HepG2 (cell line): ENCODE measurements around the gene MVP. TPM values are rescaled to one million over a fixed set of nuclear protein-coding genes. Genes with fewer than 3 reads are reported as not detected.

Experiments used
- AKNA ChIP-seq: sonication (generic); formaldehyde crosslinking; IDR thresholded peaks from 2 replicates; pipeline ENCODE4 v1.4.0; 2020; ENCODE audit warnings: missing genetic modification reagents, borderline replicate concordance
- CENPX ChIP-seq: sonication (generic); formaldehyde crosslinking; IDR thresholded peaks from 2 replicates; pipeline ENCODE4 v1.9.0; 2021; ENCODE audit warnings: mild to moderate bottlenecking, missing genetic modification reagents, moderate library complexity
- DMAP1 ChIP-seq: IDR thresholded peaks from 2 replicates; pipeline ENCODE4 v1.6.1; 2016
- FOSL2 ChIP-seq: sonication (generic); formaldehyde crosslinking; IDR thresholded peaks from 2 replicates; pipeline ENCODE4 v1.4.0; 2020; ENCODE audit warnings: missing genetic modification reagents
- HOXD1 ChIP-seq: sonication (generic); formaldehyde crosslinking; IDR thresholded peaks from 2 replicates; pipeline ENCODE4 v1.5.0; 2020; ENCODE audit warnings: missing genetic modification reagents
- NCOA2 ChIP-seq: sonication (generic); formaldehyde crosslinking; IDR thresholded peaks from 2 replicates; pipeline ENCODE4 v1.8.0; 2022; ENCODE audit warnings: inconsistent platforms
- POLR2G ChIP-seq: fragments of 200-400 bp; formaldehyde crosslinking; IDR thresholded peaks from 2 replicates; pipeline ENCODE4 v1.6.1; 2018; ENCODE audit warnings: mild to moderate bottlenecking, low read depth, low read length, moderate library complexity
- RBFOX2 ChIP-seq: fragments of 200-400 bp; formaldehyde crosslinking; IDR thresholded peaks from 2 replicates; pipeline ENCODE4 v1.6.1; 2017; ENCODE audit warnings: low read depth, mild to moderate bottlenecking, low read length
- SSRP1 ChIP-seq: IDR thresholded peaks from 2 replicates; pipeline ENCODE4 v1.6.1; 2016; ENCODE audit warnings: control low read depth
- TBX2 ChIP-seq: sonication (generic); formaldehyde crosslinking; IDR thresholded peaks from 2 replicates; pipeline ENCODE4 v1.5.0; 2020; ENCODE audit warnings: missing genetic modification reagents, mild to moderate bottlenecking, borderline replicate concordance
- ZNF121 ChIP-seq: sonication (generic); formaldehyde crosslinking; IDR thresholded peaks from 2 replicates; pipeline ENCODE4 v1.5.0; 2020; ENCODE audit warnings: mild to moderate bottlenecking, missing genetic modification reagents
- ZNF232 ChIP-seq: sonication (generic); formaldehyde crosslinking; IDR thresholded peaks from 2 replicates; pipeline ENCODE4 v1.4.0; 2020; ENCODE audit warnings: missing genetic modification reagents, borderline replicate concordance
- ZNF280B ChIP-seq: sonication (generic); formaldehyde crosslinking; IDR thresholded peaks from 2 replicates; pipeline ENCODE4 v1.5.0; 2020; ENCODE audit warnings: missing genetic modification reagents, mild to moderate bottlenecking, borderline replicate concordance
- ZNF430 ChIP-seq: sonication (generic); formaldehyde crosslinking; IDR thresholded peaks from 2 replicates; pipeline ENCODE4 v1.9.0; 2021; ENCODE audit warnings: mild to moderate bottlenecking, missing genetic modification reagents
- ZNF446 ChIP-seq: sonication (generic); formaldehyde crosslinking; IDR thresholded peaks from 2 replicates; pipeline ENCODE4 v1.5.0; 2020; ENCODE audit warnings: mild to moderate bottlenecking, missing genetic modification reagents
- ZNF512 ChIP-seq: sonication (generic); formaldehyde crosslinking; IDR thresholded peaks from 2 replicates; pipeline ENCODE4 v1.4.0; 2020; ENCODE audit warnings: mild to moderate bottlenecking, missing genetic modification reagents
- ZNF550 ChIP-seq: sonication (generic); formaldehyde crosslinking; IDR thresholded peaks from 2 replicates; pipeline ENCODE4 v1.4.0; 2020; ENCODE audit warnings: mild to moderate bottlenecking, missing genetic modification reagents, borderline replicate concordance
- ZNF569 ChIP-seq: sonication (generic); formaldehyde crosslinking; IDR thresholded peaks from 2 replicates; pipeline ENCODE4 v1.5.0; 2020; ENCODE audit warnings: mild to moderate bottlenecking, missing genetic modification reagents, moderate library complexity, borderline replicate concordance
- ZNF572 ChIP-seq: sonication (generic); formaldehyde crosslinking; IDR thresholded peaks from 2 replicates; pipeline ENCODE4 v1.5.1; 2020; ENCODE audit warnings: mild to moderate bottlenecking, missing genetic modification reagents
- ZNF615 ChIP-seq: sonication (generic); formaldehyde crosslinking; IDR thresholded peaks from 2 replicates; pipeline ENCODE4 v1.5.0; 2020; ENCODE audit warnings: mild to moderate bottlenecking, missing genetic modification reagents, borderline replicate concordance
- ZNF616 ChIP-seq: sonication (generic); formaldehyde crosslinking; IDR thresholded peaks from 2 replicates; pipeline ENCODE4 v1.5.0; 2020; ENCODE audit warnings: low read depth, mild to moderate bottlenecking, missing genetic modification reagents
- ZSCAN20 ChIP-seq: sonication (generic); formaldehyde crosslinking; IDR thresholded peaks from 2 replicates; pipeline ENCODE4 v1.4.0; 2020; ENCODE audit warnings: missing genetic modification reagents, mild to moderate bottlenecking, borderline replicate concordance
- polyA plus RNA-seq, 8 experiments: library from polyadenylated mRNA; depleted of rRNA in 3 of 8; stranded (reverse) in 7 of 8; unstranded in 1 of 8; fragments of >200 nt; fragmentation: Illumina TruSeq in 4 of 8; extraction: Trizol in 4 of 8; gene quantifications; 2 replicates each; pipeline versions ENCODE4 v1.2.1 to v1.2.3, GENCODE V29; 2011 to 2016; ENCODE audit warnings: low read depth in 4 of 8, missing spikeins in 1 of 8, mixed read lengths in 1 of 8; ENCODE audit not compliant: insufficient read depth in 1 of 8
- total RNA-seq, 5 experiments: library from RNA; depleted of rRNA; stranded (reverse); fragments of >200 nt; fragmentation: Illumina TruSeq; extraction: Trizol; gene quantifications; 2 replicates each; pipeline ENCODE4 v1.2.3, GENCODE V29; 2016; ENCODE audit warnings: low read depth in 1 of 5

MVP gene
- total and polyA plus RNA-seq, 2 of the 13 experiments (the other 11 are each of a cell fraction or from before 2014, with no cell fraction given) = 22.9 to 43.5 TPM

- TF ChIP-seq SSRP1 (CRISPR knock-in tag) (no peak), ZNF512 (CRISPR knock-in tag) (peak; percentile 24; the same call in 1 of the 2 replicates), ZNF572 (CRISPR knock-in tag) (0 out of 2 replicates have a peak, but pooled peaks have one; percentile 14), ZNF446 (CRISPR knock-in tag) (no peak; the same call in 1 of the 2 replicates), CENPX (no peak), DMAP1 (CRISPR knock-in tag) (no peak), ZNF550 (CRISPR knock-in tag) (no peak), ZNF430 (CRISPR knock-in tag) (peak; percentile 56), ZNF569 (CRISPR knock-in tag) (no peak; the same call in 1 of the 2 replicates), ZNF280B (CRISPR knock-in tag) (peak; percentile 54), ZNF615 (CRISPR knock-in tag) (peak; percentile 54; the same call in 1 of the 2 replicates), ZNF232 (no peak), HOXD1 (no peak), ZSCAN20 (CRISPR knock-in tag) (no peak), ZNF121 (CRISPR knock-in tag) (peak; percentile 23; the same call in 1 of the 2 replicates), RBFOX2 (0 out of 2 replicates have a peak, but pooled peaks have one; percentile 6), TBX2 (CRISPR knock-in tag) (0 out of 2 replicates have a peak, but pooled peaks have one; percentile 19), NCOA2 (CRISPR knock-in tag) (no peak), ZNF616 (no peak), POLR2G (peak; percentile 19), AKNA (CRISPR knock-in tag) (no peak), FOSL2 (no peak)
Observed at GRCh38 chr16:29816694-29817441, 3.4 kb upstream of the MVP start (continued).
